Stimulated activated naive CD8-positive, alpha-beta T cell treated with anti-CD3 and anti-CD28 coated beads, Interleukin-15, Interleukin-2, amounts not matched to agents 100 ng/mL and 50 ng/mL, for 24 hours (primary cell): ENCODE data around the gene EPB41L4A.
"Not testable (repeated sequence)": the region's sequence is repeated elsewhere in the genome, so short reads cannot be mapped to it uniquely, and the experiment has no call there.

Source experiments
- H3K27ac Mint-ChIP-seq: one replicate; pipeline ENCODE4 v1.8.0; 2021; ENCODE audit warnings: mild to moderate bottlenecking, mixed read lengths
- H3K27me3 Mint-ChIP-seq: one replicate; pipeline ENCODE4 v1.8.0; 2021; ENCODE audit warnings: mixed read lengths
- H3K36me3 Mint-ChIP-seq: one replicate; pipeline ENCODE4 v1.8.0; 2021; ENCODE audit warnings: low read depth, mixed read lengths
- H3K4me1 Mint-ChIP-seq: one replicate; pipeline ENCODE4 v1.8.0; 2021; ENCODE audit warnings: low read depth, mixed read lengths
- H3K4me3 Mint-ChIP-seq: one replicate; pipeline ENCODE4 v1.8.0; 2021; ENCODE audit warnings: mild to moderate bottlenecking, mixed read lengths
- H3K9me3 Mint-ChIP-seq: one replicate; pipeline ENCODE4 v1.8.0; 2021; ENCODE audit warnings: mixed read lengths

The EPB41L4A gene

GRCh38 chr5:112413611-112414010, 5.5 kb downstream of the EPB41L4A start:
- H3K36me3 Mint-ChIP-seq, result no peaks in the 10 kb centered on the region
- peaks cover 11% of the 10 kb centered on the region for H3K4me1 Mint-ChIP-seq
- peaks cover 74% of the 10 kb centered on the region for H3K27me3 Mint-ChIP-seq

GRCh38 chr5:112412346-112412745, 6.7 kb downstream of the EPB41L4A start:
- Mint-ChIP-seq H3K9me3 (no peaks in the 10 kb centered on the region), H3K27me3 (peaks cover 66% of the 10 kb centered on the region), H3K4me3 (no peak overlapping the region), H3K36me3 (no peaks in the 10 kb centered on the region), H3K27ac (no peak overlapping the region), H3K4me1 (no peaks in the 10 kb centered on the region)

More at GRCh38 chr5:112413611-112414010, 5.5 kb downstream of the EPB41L4A start:
- Mint-ChIP-seq H3K4me3 (no peak overlapping the region), H3K27ac (no peak overlapping the region), H3K9me3 (no peaks in the 10 kb centered on the region)

- Mint-ChIP-seq H3K27ac (no peak overlapping the region), H3K36me3 (no peaks in the 10 kb centered on the region), H3K4me3 (no peak overlapping the region), H3K9me3 (no peaks in the 10 kb centered on the region), H3K27me3 (peaks cover 66% of the 10 kb centered on the region), H3K4me1 (no peaks in the 10 kb centered on the region)
These were observed 7.2 kb downstream of the EPB41L4A start for GRCh38 chr5:112411903-112412302.

GRCh38 chr5:112407666-112408065, 11.4 kb downstream of the EPB41L4A start:
- no peak overlapping the region for H3K4me3 Mint-ChIP-seq
- H3K36me3 Mint-ChIP-seq, result no peaks in the 10 kb centered on the region
- H3K9me3 Mint-ChIP-seq, result no peaks in the 10 kb centered on the region
- peaks cover 49% of the 10 kb centered on the region for H3K27me3 Mint-ChIP-seq
- no peaks in the 10 kb centered on the region for H3K4me1 Mint-ChIP-seq
- H3K27ac Mint-ChIP-seq, result no peak overlapping the region

GRCh38 chr5:112407240-112407639, 11.8 kb downstream of the EPB41L4A start:
- Mint-ChIP-seq H3K27me3 (peaks cover 45% of the 10 kb centered on the region), H3K4me3 (no peak overlapping the region), H3K4me1 (no peaks in the 10 kb centered on the region), H3K9me3 (no peaks in the 10 kb centered on the region), H3K36me3 (no peaks in the 10 kb centered on the region), H3K27ac (no peak overlapping the region)

- Mint-ChIP-seq H3K27me3 (peaks cover 35% of the 10 kb centered on the region), H3K4me1 (no peaks in the 10 kb centered on the region), H3K27ac (no peak overlapping the region)
These were observed 16.0 kb downstream of the EPB41L4A start for GRCh38 chr5:112403069-112403468.

GRCh38 chr5:112401924-112402323, 17.2 kb downstream of the EPB41L4A start:
- Mint-ChIP-seq H3K36me3 (no peaks in the 10 kb centered on the region), H3K4me3 (no peak overlapping the region), H3K9me3 (no peaks in the 10 kb centered on the region), H3K4me1 (no peaks in the 10 kb centered on the region), H3K27me3 (peaks cover 27% of the 10 kb centered on the region), H3K27ac (no peak overlapping the region)

More at GRCh38 chr5:112403069-112403468, 16.0 kb downstream of the EPB41L4A start:
- H3K4me3 Mint-ChIP-seq, result no peak overlapping the region
- H3K36me3 Mint-ChIP-seq, result no peaks in the 10 kb centered on the region
- H3K9me3 Mint-ChIP-seq, result no peaks in the 10 kb centered on the region

GRCh38 chr5:112397690-112398089, 21.4 kb downstream of the EPB41L4A start:
- H3K36me3 Mint-ChIP-seq, result no peaks in the 10 kb centered on the region
- H3K9me3 Mint-ChIP-seq, result no peaks in the 10 kb centered on the region
- H3K27ac Mint-ChIP-seq, result no peak overlapping the region
- peaks cover 14% of the 10 kb centered on the region for H3K27me3 Mint-ChIP-seq
- no peak overlapping the region for H3K4me3 Mint-ChIP-seq
- no peaks in the 10 kb centered on the region for H3K4me1 Mint-ChIP-seq

GRCh38 chr5:112396430-112396829, 22.6 kb downstream of the EPB41L4A start:
- Mint-ChIP-seq H3K9me3 (no peaks in the 10 kb centered on the region), H3K36me3 (no peaks in the 10 kb centered on the region), H3K27me3 (peaks cover 12% of the 10 kb centered on the region), H3K4me3 (no peak overlapping the region), H3K4me1 (no peaks in the 10 kb centered on the region), H3K27ac (no peak overlapping the region)

GRCh38 chr5:112395299-112395698, 23.8 kb downstream of the EPB41L4A start:
- H3K4me3 Mint-ChIP-seq, H3K4me1 Mint-ChIP-seq, H3K27ac Mint-ChIP-seq, H3K36me3 Mint-ChIP-seq, H3K9me3 Mint-ChIP-seq: not testable (repeated sequence)
- peaks cover 11% of the 10 kb centered on the region for H3K27me3 Mint-ChIP-seq

- Mint-ChIP-seq H3K4me3 (no peak overlapping the region), H3K9me3 (no peaks in the 10 kb centered on the region), H3K27ac (no peak overlapping the region), H3K36me3 (no peaks in the 10 kb centered on the region), H3K4me1 (no peaks in the 10 kb centered on the region), H3K27me3 (peaks cover 10% of the 10 kb centered on the region)
These were observed 28.8 kb downstream of the EPB41L4A start for GRCh38 chr5:112390327-112390726.

GRCh38 chr5:112388739-112389138, 30.3 kb downstream of the EPB41L4A start:
- Mint-ChIP-seq H3K27me3 (peaks cover 10% of the 10 kb centered on the region), H3K9me3 (no peaks in the 10 kb centered on the region), H3K4me3 (no peak overlapping the region), H3K36me3 (no peaks in the 10 kb centered on the region), H3K4me1 (no peaks in the 10 kb centered on the region), H3K27ac (no peak overlapping the region)

GRCh38 chr5:112388074-112388473, 31.0 kb downstream of the EPB41L4A start:
- Mint-ChIP-seq H3K4me3 (no peak overlapping the region), H3K27me3 (peaks cover 10% of the 10 kb centered on the region), H3K4me1 (no peaks in the 10 kb centered on the region), H3K9me3 (no peaks in the 10 kb centered on the region), H3K36me3 (no peaks in the 10 kb centered on the region), H3K27ac (no peak overlapping the region)

GRCh38 chr5:112386766-112387165, 32.3 kb downstream of the EPB41L4A start:
- no peaks in the 10 kb centered on the region for H3K4me1 Mint-ChIP-seq
- no peak overlapping the region for H3K27ac Mint-ChIP-seq
- no peak overlapping the region for H3K4me3 Mint-ChIP-seq
- H3K27me3 Mint-ChIP-seq, result peaks cover 6% of the 10 kb centered on the region
- H3K36me3 Mint-ChIP-seq, result no peaks in the 10 kb centered on the region
- H3K9me3 Mint-ChIP-seq, result no peaks in the 10 kb centered on the region

- no peaks in the 10 kb centered on the region for H3K9me3 Mint-ChIP-seq
- H3K27ac Mint-ChIP-seq, result no peak overlapping the region
- no peaks in the 10 kb centered on the region for H3K4me1 Mint-ChIP-seq
- H3K36me3 Mint-ChIP-seq, result no peaks in the 10 kb centered on the region
- no peak overlapping the region for H3K4me3 Mint-ChIP-seq
- H3K27me3 Mint-ChIP-seq, result peaks cover 7% of the 10 kb centered on the region
These were observed 33.1 kb downstream of the EPB41L4A start for GRCh38 chr5:112385969-112386368.

GRCh38 chr5:112385566-112385965, 33.5 kb downstream of the EPB41L4A start:
- Mint-ChIP-seq H3K27ac (no peak overlapping the region), H3K4me3 (no peak overlapping the region), H3K27me3 (peaks cover 9% of the 10 kb centered on the region), H3K36me3 (no peaks in the 10 kb centered on the region), H3K9me3 (no peaks in the 10 kb centered on the region), H3K4me1 (no peaks in the 10 kb centered on the region)
